HG03354 (cell line): ENCODE measurements around the gene TRIM50.
"Not testable (repeated sequence)": the region's sequence is repeated elsewhere in the genome, so short reads cannot be mapped to it uniquely, and the experiment has no call there.

ENCODE experiments used
- ATAC-seq: cut with Tn5 transposase; IDR thresholded peaks from one replicate; pipeline ENCODE4 v1.9.1; 2021; ENCODE audit warnings: mild to moderate bottlenecking; ENCODE audit not compliant: unreplicated experiment, poor library complexity, severe bottlenecking

The TRIM50 gene

GRCh38 chr7:73319541-73319940 is 8.3 kb downstream of the TRIM50 start:
- ATAC-seq = not testable (repeated sequence)

- not testable (repeated sequence) for ATAC-seq
These were observed 9.2 kb downstream of the TRIM50 start for GRCh38 chr7:73318656-73319204.

- no peak for ATAC-seq
These were observed 11.4 kb downstream of the TRIM50 start for GRCh38 chr7:73316521-73316920.

- ATAC-seq = no peak
These were observed 13.6 kb downstream of the TRIM50 start for GRCh38 chr7:73314271-73314670.

- no peak for ATAC-seq
These were observed 14.4 kb downstream of the TRIM50 start for GRCh38 chr7:73313521-73313906.

- ATAC-seq = no peak
These were observed 14.9 kb downstream of the TRIM50 start for GRCh38 chr7:73312831-73313520.

- ATAC-seq = not testable (repeated sequence)
These were observed 16.5 kb downstream of the TRIM50 start for GRCh38 chr7:73311421-73311820.

- peak; percentile 95 for ATAC-seq
These were observed 19.1 kb downstream of the TRIM50 start, which contains the start of gene NSUN5 for GRCh38 chr7:73308665-73309214. Gene NSUN5 (minus strand): TSS chr7:73308826. CDS start chr7:73308790, 36 bp downstream.

GRCh38 chr7:73308074-73308664 is 19.7 kb downstream of the TRIM50 start:
- peak; percentile 45 for ATAC-seq

- no peak for ATAC-seq
These were observed 20.4 kb downstream of the TRIM50 start for GRCh38 chr7:73307436-73307835.

GRCh38 chr7:73304612-73305387 is 23.1 kb downstream of the TRIM50 start:
- ATAC-seq = not testable (repeated sequence)

- no peak for ATAC-seq
These were observed 23.8 kb downstream of the TRIM50 start for GRCh38 chr7:73304071-73304470.

GRCh38 chr7:73303546-73303945 is 24.3 kb downstream of the TRIM50 start:
- ATAC-seq = no peak

- not testable (repeated sequence) for ATAC-seq
These were observed 25.0 kb downstream of the TRIM50 start for GRCh38 chr7:73302846-73303245.

GRCh38 chr7:73301108-73301507 is 26.8 kb downstream of the TRIM50 start:
- not testable (repeated sequence) for ATAC-seq

GRCh38 chr7:73299812-73300211 is 28.1 kb downstream of the TRIM50 start:
- not testable (repeated sequence) for ATAC-seq

GRCh38 chr7:73297706-73298105 is 30.2 kb downstream of the TRIM50 start:
- not testable (repeated sequence) for ATAC-seq

- ATAC-seq = not testable (repeated sequence)
These were observed 30.6 kb downstream of the TRIM50 start for GRCh38 chr7:73297235-73297634.

GRCh38 chr7:73277210-73277609 is 50.7 kb downstream of the TRIM50 start:
- ATAC-seq = not testable (repeated sequence)

GRCh38 chr7:73267813-73268212 is 60.1 kb downstream of the TRIM50 start:
- not testable (repeated sequence) for ATAC-seq
